ENCODE data around the gene TSHZ2. TPM values are rescaled to one million over a fixed set of nuclear protein-coding genes. Genes with fewer than 3 reads are reported as not detected.

TSHZ2 gene
- total and polyA plus RNA-seq, 7 donors = 1.2 to 32.7 (median 14.0) TPM

DNA sequence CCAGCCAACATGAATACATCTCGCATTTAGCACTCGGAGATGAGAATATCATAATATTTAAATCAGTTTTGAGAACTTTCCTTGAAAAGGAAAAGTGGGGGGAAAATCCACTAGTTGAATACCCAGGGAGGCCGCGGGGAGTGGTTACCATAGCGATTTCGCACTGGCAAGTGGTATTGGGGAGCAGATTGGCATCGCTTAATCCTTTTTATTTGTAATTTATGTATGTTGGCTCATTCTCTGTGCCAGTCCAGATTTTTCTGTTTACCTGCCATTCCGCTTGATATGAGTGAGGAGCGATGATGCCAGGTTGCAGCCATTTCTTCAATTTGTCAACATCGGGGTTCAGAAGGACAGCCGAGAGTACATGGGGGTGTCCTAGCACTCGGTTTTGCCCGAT lies 329.7 kb downstream of the TSHZ2 start:
- Histone ChIP-seq H3K36me3 (no peaks in the 10 kb centered on the region), H3K27ac (no peak overlapping the region), H3K4me3 (no peak overlapping the region), H3K27me3 (no peaks in the 10 kb centered on the region), H3K4me1 (peaks cover 0 to 9% (median 2%) of the 10 kb centered on the region in 4 donors), H3K9me3 (no peaks in the 10 kb centered on the region)
- intact Hi-C loops (cut with DNase I) = no loop called here
- TF ChIP-seq POLR2A (IDR thresholded peaks at IDR 0.05) = no peak
- TF ChIP-seq EP300 (IDR thresholded peaks at IDR 0.05) = no peak
- TF ChIP-seq, protein P1, sequence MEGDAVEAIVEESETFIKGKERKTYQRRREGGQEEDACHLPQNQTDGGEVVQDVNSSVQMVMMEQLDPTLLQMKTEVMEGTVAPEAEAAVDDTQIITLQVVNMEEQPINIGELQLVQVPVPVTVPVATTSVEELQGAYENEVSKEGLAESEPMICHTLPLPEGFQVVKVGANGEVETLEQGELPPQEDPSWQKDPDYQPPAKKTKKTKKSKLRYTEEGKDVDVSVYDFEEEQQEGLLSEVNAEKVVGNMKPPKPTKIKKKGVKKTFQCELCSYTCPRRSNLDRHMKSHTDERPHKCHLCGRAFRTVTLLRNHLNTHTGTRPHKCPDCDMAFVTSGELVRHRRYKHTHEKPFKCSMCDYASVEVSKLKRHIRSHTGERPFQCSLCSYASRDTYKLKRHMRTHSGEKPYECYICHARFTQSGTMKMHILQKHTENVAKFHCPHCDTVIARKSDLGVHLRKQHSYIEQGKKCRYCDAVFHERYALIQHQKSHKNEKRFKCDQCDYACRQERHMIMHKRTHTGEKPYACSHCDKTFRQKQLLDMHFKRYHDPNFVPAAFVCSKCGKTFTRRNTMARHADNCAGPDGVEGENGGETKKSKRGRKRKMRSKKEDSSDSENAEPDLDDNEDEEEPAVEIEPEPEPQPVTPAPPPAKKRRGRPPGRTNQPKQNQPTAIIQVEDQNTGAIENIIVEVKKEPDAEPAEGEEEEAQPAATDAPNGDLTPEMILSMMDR (IDR thresholded peaks at IDR 0.05) = no peak
- TF ChIP-seq POLR2AphosphoS5 (IDR thresholded peaks at IDR 0.05) = no peak
- WGBS, 2 donors = 97% methylated on average over 13 of the region's 13 CpGs
- no peak for DNase-seq

DNA sequence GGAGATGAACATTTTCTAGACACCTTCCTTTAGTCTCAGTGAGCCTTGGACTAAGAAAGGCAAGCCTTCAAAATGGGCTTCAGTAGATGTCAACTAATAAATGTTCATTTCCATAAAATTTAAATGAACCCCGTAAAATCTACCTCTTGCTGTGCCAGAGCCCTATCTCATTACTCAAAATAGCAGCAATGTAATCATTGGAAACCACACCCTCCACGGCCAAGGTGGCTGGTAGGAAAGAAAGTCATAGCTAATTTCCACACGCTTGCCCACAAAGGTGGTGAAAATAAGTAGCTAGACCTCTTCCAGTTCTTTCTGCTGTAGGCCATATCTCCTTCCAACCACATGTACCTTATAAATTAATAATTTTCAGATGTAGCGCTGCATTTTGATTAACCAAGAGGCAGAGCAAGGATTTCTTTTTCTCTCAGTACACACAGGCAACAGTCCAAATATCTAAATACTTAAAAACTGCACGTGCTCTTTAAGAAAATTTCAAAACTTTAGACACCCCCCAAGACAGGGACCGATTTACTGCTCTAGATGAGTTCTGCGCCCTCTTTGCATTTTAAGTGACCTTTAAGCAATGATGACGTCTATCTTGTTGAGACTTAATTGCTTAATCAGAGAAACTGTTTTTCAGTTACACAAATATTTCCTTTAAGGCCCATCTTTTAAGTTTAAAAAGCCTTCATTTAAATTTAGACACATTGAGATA lies 330.7 kb downstream of the TSHZ2 start:
- no peaks in the 10 kb centered on the region for H3K36me3 ChIP-seq
- no peaks in the 10 kb centered on the region for H3K27me3 ChIP-seq
- no peak for DNase-seq
- H3K4me1 ChIP-seq = peaks cover 0 to 9% (median 2%) of the 10 kb centered on the region in 4 donors
- no peak overlapping the region for H3K4me3 ChIP-seq
- intact Hi-C loops (cut with DNase I) = no loop called here
- 64 to 79% methylated on average over 8 of the region's 8 CpGs for WGBS, 2 donors
- H3K9me3 ChIP-seq = no peaks in the 10 kb centered on the region
- H3K27ac ChIP-seq = no peak overlapping the region
- TF ChIP-seq, protein P1 (IDR thresholded peaks at IDR 0.05) = no peak
- no peak for TF ChIP-seq POLR2AphosphoS5 (IDR thresholded peaks at IDR 0.05)
- TF ChIP-seq POLR2A (IDR thresholded peaks at IDR 0.05) = no peak
- TF ChIP-seq EP300 (IDR thresholded peaks at IDR 0.05) = no peak

DNA sequence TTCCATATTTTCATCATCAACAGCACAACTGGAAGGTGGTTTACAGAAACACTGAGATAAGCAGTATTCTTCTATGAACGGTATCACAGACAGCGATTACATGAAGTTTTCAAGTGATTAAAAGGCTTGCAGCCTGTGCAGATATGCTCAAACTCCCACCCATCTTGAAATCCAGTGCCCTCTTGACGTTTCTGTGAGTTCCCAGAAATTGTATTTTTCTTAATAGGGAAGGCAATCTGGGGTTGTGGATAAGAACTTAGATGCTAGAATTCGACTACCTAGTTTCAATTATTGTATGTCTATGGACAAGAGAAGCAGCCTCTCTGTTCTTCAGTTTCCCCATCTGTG lies 331.2 kb downstream of the TSHZ2 start:
- H3K27me3 ChIP-seq = no peaks in the 10 kb centered on the region
- intact Hi-C loops (cut with DNase I) = no loop called here
- H3K36me3 ChIP-seq = no peaks in the 10 kb centered on the region
- no peak for DNase-seq
- H3K4me1 ChIP-seq = peaks cover 0 to 9% (median 2%) of the 10 kb centered on the region in 4 donors
- TF ChIP-seq POLR2AphosphoS5 (IDR thresholded peaks at IDR 0.05) (no peak), EP300 (IDR thresholded peaks at IDR 0.05) (no peak), POLR2A (IDR thresholded peaks at IDR 0.05) (no peak)
- TF ChIP-seq, protein P1 (IDR thresholded peaks at IDR 0.05) = no peak
- H3K4me3 ChIP-seq = no peak overlapping the region
- no peaks in the 10 kb centered on the region for H3K9me3 ChIP-seq
- H3K27ac ChIP-seq = no peak overlapping the region
- WGBS, 2 donors = 67 to 71% methylated on average over 4 of the region's 4 CpGs

DNA sequence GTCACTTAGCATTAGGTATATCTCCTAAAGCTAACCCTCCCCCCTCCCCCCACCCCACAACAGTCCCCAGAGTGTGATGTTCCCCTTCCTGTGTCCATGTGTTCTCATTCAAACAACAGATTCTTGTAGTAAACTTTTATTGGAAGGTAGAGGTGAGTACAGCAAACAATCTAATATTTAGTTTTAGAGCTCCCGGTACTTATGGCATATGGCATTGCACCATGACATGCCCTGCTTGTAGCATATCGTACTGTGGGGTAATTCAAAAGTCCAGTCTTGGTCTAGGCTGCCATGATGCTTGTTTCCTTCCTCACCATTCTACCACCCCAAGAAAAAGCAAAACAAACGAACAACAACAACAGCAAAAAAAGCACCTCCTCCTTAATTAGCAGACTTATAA lies 332.0 kb downstream of the TSHZ2 start:
- Histone ChIP-seq H3K4me1 (peaks cover 0 to 9% (median 2%) of the 10 kb centered on the region in 4 donors), H3K27ac (no peak overlapping the region), H3K36me3 (no peaks in the 10 kb centered on the region), H3K9me3 (no peaks in the 10 kb centered on the region), H3K4me3 (no peak overlapping the region), H3K27me3 (no peaks in the 10 kb centered on the region)
- TF ChIP-seq EP300 (IDR thresholded peaks at IDR 0.05) (no peak), POLR2A (IDR thresholded peaks at IDR 0.05) (no peak), POLR2AphosphoS5 (IDR thresholded peaks at IDR 0.05) (no peak)
- 47 to 84% methylated on average over 3 of the region's 3 CpGs for WGBS, 2 donors
- intact Hi-C loops (cut with DNase I) = no loop called here
- DNase-seq = no peak

DNA sequence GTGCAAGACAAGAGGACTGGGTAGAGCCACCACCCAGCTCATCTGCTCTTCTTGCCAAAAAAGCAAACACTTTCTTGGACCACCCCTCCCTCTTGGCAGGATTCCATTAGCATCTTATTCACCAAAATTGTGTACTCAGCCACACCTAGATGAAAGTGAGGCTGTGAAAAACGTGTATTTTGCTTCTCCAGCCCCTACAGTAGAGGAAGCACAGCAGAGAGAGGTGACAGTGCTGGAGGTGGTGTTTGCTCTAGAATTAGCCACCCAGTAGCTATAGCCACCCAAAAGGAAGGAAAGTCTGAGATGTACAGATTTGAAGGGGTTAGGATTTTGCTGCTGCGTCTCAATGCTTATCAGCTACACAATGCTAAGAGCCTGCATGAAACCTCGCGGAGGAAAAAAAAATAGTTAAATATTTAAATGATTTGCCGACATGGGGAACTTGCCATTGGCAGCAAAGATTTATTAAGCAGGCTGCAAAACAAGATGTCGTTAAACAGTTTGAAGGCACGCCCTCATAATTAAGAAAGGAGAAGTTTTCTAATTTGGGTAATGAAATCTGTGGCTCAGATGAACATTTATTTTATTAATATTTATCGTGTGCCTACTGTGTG lies 334.1 kb downstream of the TSHZ2 start:
- Histone ChIP-seq H3K36me3 (no peaks in the 10 kb centered on the region), H3K27ac (no peak overlapping the region), H3K27me3 (no peaks in the 10 kb centered on the region), H3K9me3 (peaks cover 0 to 7% (median 2%) of the 10 kb centered on the region in 4 donors), H3K4me1 (no peaks in the 10 kb centered on the region), H3K4me3 (no peak overlapping the region)
- DNase-seq = no peak
- intact Hi-C loops (cut with DNase I) = no loop called here
- no peak for TF ChIP-seq POLR2AphosphoS5 (IDR thresholded peaks at IDR 0.05)
- TF ChIP-seq, protein P1 (IDR thresholded peaks at IDR 0.05) = no peak
- WGBS, 2 donors = 44 to 62% methylated on average over 8 of the region's 8 CpGs
